Fibroblast of lung (primary cell): ENCODE results near the gene VGLL4.

Experiments used
- EZH2 ChIP-seq: IDR thresholded peaks from 2 replicates; pipeline ENCODE4 v1.5.1; 2012; ENCODE audit warnings: low read length, control low read depth, mild to moderate bottlenecking; ENCODE audit errors: missing control alignments
- TF ChIP-seq, protein P1 (sequence below), 2 donors: IDR thresholded peaks in 1 of 2; conservative IDR thresholded peaks in 1 of 2; 1 replicate in 1 of 2; 2 replicates in 1 of 2; pipeline ENCODE4 v1.5.1; 2011 to 2012; ENCODE audit warnings: low read length in 2 of 2, control low read depth in 1 of 2, inconsistent platforms in 1 of 2, low read depth in 1 of 2, mild to moderate bottlenecking in 1 of 2

DNA sequence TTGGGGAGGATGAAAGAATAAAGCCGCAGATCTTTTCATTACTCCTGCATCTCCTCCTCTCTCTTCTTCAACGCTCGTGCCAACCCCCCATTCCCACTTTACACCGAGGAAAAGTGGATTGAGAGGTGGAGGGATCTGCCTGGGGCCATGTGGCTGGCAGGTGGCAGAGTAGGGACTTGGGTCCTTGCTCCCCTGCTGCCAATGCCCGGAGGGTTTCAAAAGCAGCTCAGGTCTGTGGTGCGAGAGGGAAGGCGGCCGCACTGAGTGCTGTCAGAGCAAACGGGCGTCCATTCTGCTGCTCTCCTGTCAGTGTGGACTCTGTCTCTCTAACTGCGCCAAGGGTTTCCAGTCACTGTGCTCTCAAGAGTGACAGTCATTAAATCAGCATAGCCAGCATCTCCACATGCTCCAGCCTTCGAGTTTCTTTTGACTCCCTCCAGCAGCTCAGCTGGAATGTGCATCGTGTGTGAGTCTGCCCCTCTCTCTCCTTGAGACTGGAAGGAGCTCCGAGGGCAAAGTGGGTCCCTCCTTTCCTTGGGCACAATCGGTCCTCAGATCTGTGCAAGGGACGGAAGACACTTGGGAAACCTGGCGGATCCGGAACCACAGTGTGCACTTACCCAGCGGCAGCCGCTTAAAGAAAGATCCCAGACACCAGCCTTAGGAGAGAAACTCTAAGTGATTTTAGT lies 68.6 kb downstream of the VGLL4 start:
- TF ChIP-seq EZH2, result no peak
- TF ChIP-seq, protein P1, sequence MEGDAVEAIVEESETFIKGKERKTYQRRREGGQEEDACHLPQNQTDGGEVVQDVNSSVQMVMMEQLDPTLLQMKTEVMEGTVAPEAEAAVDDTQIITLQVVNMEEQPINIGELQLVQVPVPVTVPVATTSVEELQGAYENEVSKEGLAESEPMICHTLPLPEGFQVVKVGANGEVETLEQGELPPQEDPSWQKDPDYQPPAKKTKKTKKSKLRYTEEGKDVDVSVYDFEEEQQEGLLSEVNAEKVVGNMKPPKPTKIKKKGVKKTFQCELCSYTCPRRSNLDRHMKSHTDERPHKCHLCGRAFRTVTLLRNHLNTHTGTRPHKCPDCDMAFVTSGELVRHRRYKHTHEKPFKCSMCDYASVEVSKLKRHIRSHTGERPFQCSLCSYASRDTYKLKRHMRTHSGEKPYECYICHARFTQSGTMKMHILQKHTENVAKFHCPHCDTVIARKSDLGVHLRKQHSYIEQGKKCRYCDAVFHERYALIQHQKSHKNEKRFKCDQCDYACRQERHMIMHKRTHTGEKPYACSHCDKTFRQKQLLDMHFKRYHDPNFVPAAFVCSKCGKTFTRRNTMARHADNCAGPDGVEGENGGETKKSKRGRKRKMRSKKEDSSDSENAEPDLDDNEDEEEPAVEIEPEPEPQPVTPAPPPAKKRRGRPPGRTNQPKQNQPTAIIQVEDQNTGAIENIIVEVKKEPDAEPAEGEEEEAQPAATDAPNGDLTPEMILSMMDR (conservative IDR thresholded peaks at IDR 0.05 in 1 of 2, IDR thresholded peaks at IDR 0.05 in 1 of 2; ENCODE audit: low read depth in 1 of 2, low read length in 2 of 2), result no peak
